Common myeloid progenitor, CD34-positive (primary cell): Measurements from ENCODE around the gene NSUN6.
"Not testable (repeated sequence)": the region's sequence is repeated elsewhere in the genome, so short reads cannot be mapped to it uniquely, and the experiment has no call there.

ENCODE experiments used
- CTCF ChIA-PET: fragments of 350-600 bp; sonication (Branson Sonifier 250); formaldehyde crosslinking; loops from one replicate; lab custom pipeline; 2021; ENCODE audit warnings: antibody characterized with exemption; lab: Charles Lee
- POLR2A ChIA-PET: fragments of 350-600 bp; sonication (Branson Sonifier 250); formaldehyde crosslinking; loops from one replicate; lab custom pipeline; 2021; ENCODE audit warnings: antibody characterized with exemption; lab: Charles Lee
- DNase-seq, 3 donors: peaks; one replicate each; pipeline versions ENCODE4 v3.0.0 to v3.0.0-alpha.2; 2013
- H3K27ac ChIP-seq, 2 experiments: 1 replicate in 1 of 2; 2 replicates in 1 of 2; pipeline ENCODE4 v1.7.0; 2013; ENCODE audit warnings: inconsistent platforms in 2 of 2, low read length in 2 of 2, mild to moderate bottlenecking in 2 of 2, low read depth in 1 of 2, moderate library complexity in 1 of 2; ENCODE audit not compliant: severe bottlenecking in 2 of 2, insufficient read depth in 1 of 2, poor library complexity in 1 of 2
- H3K27me3 ChIP-seq, 5 experiments: replicated peaks in 2 of 5; 1 replicate in 3 of 5; 2 replicates in 2 of 5; pipeline versions ENCODE4 v1.6.1 to v1.7.0; 2013; ENCODE audit warnings: low read length in 4 of 5, mild to moderate bottlenecking in 2 of 5, moderate library complexity in 2 of 5, inconsistent platforms in 1 of 5; ENCODE audit not compliant: insufficient read depth in 5 of 5, control insufficient read depth in 4 of 5
- H3K36me3 ChIP-seq, 4 experiments: 1 replicate in 2 of 4; 2 replicates in 2 of 4; pipeline versions ENCODE4 v1.6.1 to v1.7.0; 2013; ENCODE audit warnings: low read length in 3 of 4, control low read depth in 1 of 4, mild to moderate bottlenecking in 1 of 4; ENCODE audit not compliant: control insufficient read depth in 4 of 4, insufficient read depth in 4 of 4
- H3K4me1 ChIP-seq, 4 experiments: 1 replicate in 3 of 4; 2 replicates in 1 of 4; pipeline versions ENCODE4 v1.6.1 to v1.7.1; 2013; ENCODE audit warnings: low read length in 3 of 4, mild to moderate bottlenecking in 3 of 4, control low read depth in 1 of 4, inconsistent platforms in 1 of 4, moderate library complexity in 1 of 4; ENCODE audit not compliant: control insufficient read depth in 4 of 4, insufficient read depth in 4 of 4; ENCODE audit errors: control extremely low read depth in 1 of 4
- H3K4me3 ChIP-seq, 7 experiments: 1 replicate in 4 of 7; 2 replicates in 3 of 7; pipeline versions ENCODE4 v1.5.1 to v1.7.0; 2013; ENCODE audit warnings: mild to moderate bottlenecking in 7 of 7, low read length in 6 of 7, moderate library complexity in 6 of 7, inconsistent platforms in 2 of 7, low read depth in 2 of 7, control low read depth in 1 of 7; ENCODE audit not compliant: insufficient read depth in 4 of 7, control insufficient read depth in 1 of 7; ENCODE audit errors: extremely low read depth in 1 of 7
- H3K9me3 ChIP-seq, 5 experiments: 1 replicate in 4 of 5; 2 replicates in 1 of 5; pipeline versions ENCODE4 v1.6.1 to v1.7.1; 2013; ENCODE audit warnings: low read length in 4 of 5, mild to moderate bottlenecking in 2 of 5, inconsistent platforms in 1 of 5, low read depth in 1 of 5, moderate library complexity in 1 of 5; ENCODE audit not compliant: control insufficient read depth in 4 of 5, insufficient read depth in 2 of 5; ENCODE audit errors: control extremely low read depth in 1 of 5
- WGBS: methylation state at CpG from one replicate; pipeline ENCODE4 v1.1.5; 2013; ENCODE audit not compliant: insufficient coverage; 5-methylcytosine and 5-hydroxymethylcytosine counted together

The NSUN6 gene

DNA sequence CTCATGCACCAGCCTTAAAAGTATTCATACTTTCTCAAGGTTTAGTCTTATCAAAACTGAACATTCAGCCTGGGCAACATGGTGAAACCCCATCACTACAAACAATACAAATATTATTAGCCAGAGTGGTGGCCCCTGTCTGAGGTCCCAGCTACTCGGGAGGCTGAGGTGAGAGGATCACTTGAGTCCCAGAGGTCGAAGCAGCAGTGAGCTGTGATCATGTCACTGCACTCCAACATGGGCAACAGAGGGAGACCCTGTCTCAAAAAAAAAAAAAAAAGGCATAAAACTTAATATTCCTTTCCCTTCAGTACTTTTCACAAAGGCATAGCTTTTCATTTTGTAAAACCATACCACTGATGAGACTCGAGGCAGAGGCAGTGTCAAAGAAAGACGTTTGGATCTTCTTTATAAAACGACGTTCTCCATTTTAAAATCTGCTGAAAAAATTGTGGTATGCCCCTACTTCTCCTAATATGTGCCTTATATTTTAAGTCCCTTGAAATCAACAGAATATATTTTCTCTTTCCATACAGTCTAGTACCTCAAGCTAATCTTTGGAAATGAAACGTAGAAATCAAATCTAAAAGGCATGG lies 1.9 kb downstream of the NSUN6 start:
- H3K9me3 ChIP-seq: no peaks in the 10 kb centered on the region
- peaks cover 8 to 29% (median 16%) of the 10 kb centered on the region in 4 experiments for H3K4me1 ChIP-seq
- H3K27me3 ChIP-seq: no peaks in the 10 kb centered on the region
- WGBS: 100% methylated on average over 2 of the region's 7 CpGs
- ChIA-PET CTCF (no interaction called here), POLR2A (interaction anchor here (0.6 to 2.4 kb wide), 2 partner anchors 9 to 15 kb away, joined by 5 to 12 read pairs; partner anchors contain the start of gene ARL5B)
- H3K4me3 ChIP-seq: peak overlapping the region in 2 of 7 experiments; percentile 79 to 91
- H3K27ac ChIP-seq: peak overlapping the region in 1 of 2 experiments; percentile 96
- no peak for DNase-seq
- H3K36me3 ChIP-seq: peaks cover 2 to 12% (median 4%) of the 10 kb centered on the region in 4 experiments

DNA sequence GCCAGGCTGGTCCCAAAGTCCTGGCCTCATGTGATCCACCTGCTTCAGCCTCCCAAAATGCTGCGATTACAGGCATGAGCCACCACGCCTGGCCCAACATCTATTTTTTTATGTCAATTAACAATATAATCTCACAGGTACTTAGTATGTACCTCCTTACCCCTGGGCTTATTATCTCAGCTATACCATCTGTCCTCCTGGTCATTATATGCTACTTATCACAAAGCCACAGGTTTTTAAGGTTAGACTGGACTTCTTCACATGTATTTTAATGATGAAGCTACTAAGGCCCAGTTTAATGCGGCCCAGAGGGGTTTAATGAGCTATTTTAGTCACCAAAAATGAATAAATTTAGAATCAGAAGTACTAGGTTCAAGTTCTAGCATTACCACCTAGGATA lies 3.4 kb downstream of the NSUN6 start:
- H3K36me3 ChIP-seq: peaks cover 5 to 6% (median 6%) of the 10 kb centered on the region in 4 experiments
- H3K9me3 ChIP-seq: no peaks in the 10 kb centered on the region
- ChIA-PET CTCF (interaction anchor here (1.2 kb wide), 1 partner anchor 14 kb away, joined by 3 read pairs; no protein-coding TSS in a partner anchor), POLR2A (interaction anchor here (2.4 kb wide), 1 partner anchor 11 kb away, joined by 12 read pairs; the partner anchor contains the start of gene ARL5B)
- no peak for DNase-seq
- H3K27me3 ChIP-seq: no peaks in the 10 kb centered on the region
- peaks cover 8 to 29% (median 16%) of the 10 kb centered on the region in 4 experiments for H3K4me1 ChIP-seq
- 78% methylated on average over 2 of the region's 3 CpGs for WGBS
- peak overlapping the region in 1 of 2 experiments; percentile 35 for H3K27ac ChIP-seq
- H3K4me3 ChIP-seq: no peak overlapping the region

DNA sequence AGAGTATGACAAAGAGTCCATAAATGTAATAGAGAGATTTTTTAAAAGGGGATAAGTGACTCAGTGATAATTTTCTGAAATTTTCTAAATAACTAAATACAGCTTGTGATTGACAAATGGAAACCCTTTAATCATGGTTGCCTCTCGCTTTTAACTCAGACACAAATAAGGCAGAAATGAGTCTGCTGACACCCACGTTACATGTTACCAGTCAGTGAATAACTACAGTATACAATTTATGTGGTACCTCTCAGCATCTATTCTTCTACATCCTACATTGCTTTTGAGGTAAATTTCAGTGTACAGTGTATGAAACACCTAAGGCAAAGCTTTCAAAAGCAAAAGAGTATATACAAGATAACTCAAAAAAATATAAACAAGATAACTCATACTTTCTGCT lies 4.2 kb downstream of the NSUN6 start:
- WGBS: no CpG with 5 or more reads among the region's 2 CpGs
- Histone ChIP-seq H3K4me3 (no peak overlapping the region), H3K27me3 (no peaks in the 10 kb centered on the region), H3K4me1 (peaks cover 8 to 27% (median 16%) of the 10 kb centered on the region in 4 experiments), H3K27ac (no peak overlapping the region), H3K9me3 (no peaks in the 10 kb centered on the region), H3K36me3 (peaks cover 5 to 6% (median 6%) of the 10 kb centered on the region in 4 experiments)
- POLR2A ChIA-PET: no interaction called here
- CTCF ChIA-PET: interaction anchor here (1.2 kb wide), 1 partner anchor 13 kb away, joined by 3 read pairs; no protein-coding TSS in a partner anchor
- DNase-seq: no peak

DNA sequence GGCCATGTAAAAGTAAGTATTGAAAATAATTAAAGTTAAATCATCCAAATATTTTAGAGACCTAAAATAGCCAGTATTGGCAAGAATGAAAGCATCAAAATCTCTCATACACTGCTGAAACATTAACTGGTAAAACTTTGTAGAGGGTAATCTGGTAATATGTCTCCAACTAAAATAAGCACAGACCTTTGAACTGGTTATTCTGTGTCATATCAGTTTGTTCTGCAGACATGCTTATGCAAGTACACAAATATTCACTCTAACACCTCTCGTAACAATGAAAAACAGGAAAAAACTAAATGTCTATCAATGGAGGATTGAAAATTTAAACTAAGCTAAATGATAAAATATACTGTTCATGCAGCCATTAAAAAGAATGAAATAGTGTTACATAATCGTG lies 11.7 kb downstream of the NSUN6 start:
- DNase-seq, POLR2A ChIA-PET: not testable (repeated sequence)
- CTCF ChIA-PET: interaction anchor here (1.1 to 1.3 kb wide), 2 partner anchors 11 to 26 kb away, joined by 4 to 5 read pairs; no protein-coding TSS in a partner anchor

DNA sequence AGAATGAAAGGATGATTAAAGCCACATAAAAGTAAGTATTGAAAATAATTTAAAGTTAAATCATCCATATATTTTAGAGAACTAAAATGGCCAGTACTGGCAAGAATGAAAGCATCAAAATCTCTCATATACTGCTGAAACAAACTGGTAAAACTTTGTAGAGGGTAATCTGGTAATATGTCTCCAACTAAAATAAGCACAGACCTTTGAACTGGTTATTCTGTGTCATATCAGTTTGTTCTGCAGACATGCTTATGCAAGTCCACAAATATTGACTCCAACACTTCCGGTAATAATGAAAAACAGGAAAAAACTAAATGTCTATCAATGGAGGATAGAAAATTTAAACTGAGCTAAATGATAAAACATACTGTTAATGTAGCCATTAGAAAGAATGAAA lies 14.0 kb downstream of the NSUN6 start:
- H3K36me3 ChIP-seq, DNase-seq, H3K4me1 ChIP-seq, H3K4me3 ChIP-seq, H3K27ac ChIP-seq, H3K27me3 ChIP-seq, POLR2A ChIA-PET, H3K9me3 ChIP-seq: not testable (repeated sequence)
- no CpG with 5 or more reads among the region's 1 CpG for WGBS
- CTCF ChIA-PET: interaction anchor here (1.6 kb wide), 1 partner anchor 10 kb away, joined by 3 read pairs; no protein-coding TSS in a partner anchor

More for the DNA sequence above, 11.7 kb downstream of the NSUN6 start:
- H3K27me3 ChIP-seq, H3K4me3 ChIP-seq, H3K9me3 ChIP-seq, H3K36me3 ChIP-seq, H3K27ac ChIP-seq, H3K4me1 ChIP-seq: not testable (repeated sequence)
- no CpG with 5 or more reads among the region's 2 CpGs for WGBS

DNA sequence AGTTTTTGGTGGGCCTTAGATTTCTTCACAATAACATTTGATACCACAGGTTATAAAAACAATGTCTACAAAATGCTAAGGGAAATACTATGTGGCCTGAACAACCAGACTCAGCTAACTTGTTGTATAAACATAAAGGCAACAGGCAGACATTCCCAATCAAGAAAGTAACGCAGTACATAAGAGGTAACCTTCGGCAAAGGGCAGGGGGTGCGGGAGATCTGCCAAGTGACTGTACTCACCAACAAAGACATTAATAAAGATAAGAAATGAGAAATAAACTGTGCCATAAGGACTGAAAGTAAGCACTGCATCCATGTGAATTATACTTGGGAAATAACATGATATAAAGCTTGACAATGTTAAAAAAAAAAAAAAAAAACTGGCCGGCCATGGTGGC lies 15.4 kb downstream of the NSUN6 start:
- H3K9me3 ChIP-seq: no peaks in the 10 kb centered on the region
- H3K4me1 ChIP-seq: no peaks in the 10 kb centered on the region
- H3K4me3 ChIP-seq: no peak overlapping the region
- H3K27me3 ChIP-seq: no peaks in the 10 kb centered on the region
- H3K27ac ChIP-seq: no peak overlapping the region
- POLR2A ChIA-PET: interaction anchor here (0.6 kb wide), 1 partner anchor 35 kb away, joined by 4 read pairs; no protein-coding TSS in a partner anchor
- H3K36me3 ChIP-seq: no peaks in the 10 kb centered on the region
- no peak for DNase-seq
- WGBS: no CpG with 5 or more reads among the region's 4 CpGs
- CTCF ChIA-PET: interaction anchor here (1.6 kb wide), 1 partner anchor 8 kb away, joined by 3 read pairs; no protein-coding TSS in a partner anchor

DNA sequence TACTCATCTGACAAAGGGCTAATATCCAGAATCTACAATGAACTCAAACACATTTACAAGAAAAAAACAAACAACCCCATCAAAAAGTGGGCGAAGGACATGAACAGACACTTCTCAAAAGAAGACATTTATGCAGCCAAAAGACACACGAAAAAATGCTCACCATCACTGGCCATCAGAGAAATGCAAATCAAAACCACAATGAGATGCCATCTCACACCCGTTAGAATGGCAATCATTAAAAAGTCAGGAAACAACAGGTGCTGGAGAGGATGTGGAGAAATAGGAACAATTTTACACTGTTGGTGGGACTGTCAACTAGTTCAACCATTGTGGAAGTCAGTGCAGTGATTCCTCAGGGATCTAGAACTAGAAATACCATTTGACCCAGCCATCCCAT lies 18.9 kb downstream of the NSUN6 start:
- H3K36me3 ChIP-seq, H3K9me3 ChIP-seq, CTCF ChIA-PET, H3K4me3 ChIP-seq, H3K27ac ChIP-seq, DNase-seq, POLR2A ChIA-PET, H3K27me3 ChIP-seq, H3K4me1 ChIP-seq: not testable (repeated sequence)
- no CpG with 5 or more reads among the region's 3 CpGs for WGBS
